ENCODE results near the gene FSTL4. TPM values are rescaled to one million over a fixed set of nuclear protein-coding genes. Genes with fewer than 3 reads are reported as not detected.

The FSTL4 gene
- total RNA-seq, 4 donors from 2014 or later, result 0.22 to 0.47 (median 0.27) TPM; not detected in 1

DNA sequence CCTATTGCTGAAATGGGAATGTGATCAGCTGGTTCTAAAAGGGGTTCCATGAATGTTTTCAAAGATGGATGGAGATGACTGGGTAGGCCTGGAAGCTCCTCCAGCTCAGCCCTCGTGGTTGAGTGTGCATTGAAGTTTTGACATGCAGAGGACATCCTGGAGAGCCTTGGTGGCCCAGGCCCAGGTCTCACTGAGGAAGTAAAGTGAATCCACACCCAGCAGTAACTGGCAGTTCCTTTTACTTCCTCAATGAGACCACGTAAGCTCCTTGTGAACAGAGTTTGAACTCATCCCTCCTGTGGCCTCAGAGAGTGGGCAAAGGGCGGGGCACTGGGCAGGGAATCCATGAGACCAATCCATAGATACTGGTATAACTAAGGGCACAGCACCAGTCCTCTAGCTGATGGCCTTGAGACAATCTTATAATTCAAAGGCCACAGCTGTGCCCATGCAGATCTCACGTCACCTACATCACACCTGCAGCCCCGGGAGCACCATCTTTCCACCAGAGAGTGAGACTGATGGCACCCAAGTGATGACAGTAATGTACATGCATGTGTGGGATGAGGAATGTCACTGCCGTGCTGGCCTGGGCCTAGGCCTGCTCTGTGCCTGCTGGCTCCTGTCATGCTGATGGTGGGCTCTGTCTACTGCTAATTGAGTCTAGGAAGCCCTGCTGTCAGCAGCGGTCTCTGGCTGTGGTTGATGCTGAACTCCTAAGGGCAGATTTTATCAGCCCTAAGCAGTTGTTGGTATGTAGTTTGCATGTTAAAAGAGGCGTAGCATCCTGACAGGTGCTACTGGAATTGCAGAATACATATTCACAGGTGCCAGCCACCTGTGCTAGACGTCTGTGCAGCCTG is 257.8 kb downstream of the FSTL4 start:
- no peaks in the 10 kb centered on the region for H3K36me3 ChIP-seq
- 51 to 75% methylated on average over 2 to 4 of the region's 9 CpGs for WGBS, 2 donors (ENCODE audit: low coverage in 1 of 2)
- no peak overlapping the region for H3K4me3 ChIP-seq
- peaks cover 14% of the 10 kb centered on the region for H3K27me3 ChIP-seq
- TF ChIP-seq, protein P1, sequence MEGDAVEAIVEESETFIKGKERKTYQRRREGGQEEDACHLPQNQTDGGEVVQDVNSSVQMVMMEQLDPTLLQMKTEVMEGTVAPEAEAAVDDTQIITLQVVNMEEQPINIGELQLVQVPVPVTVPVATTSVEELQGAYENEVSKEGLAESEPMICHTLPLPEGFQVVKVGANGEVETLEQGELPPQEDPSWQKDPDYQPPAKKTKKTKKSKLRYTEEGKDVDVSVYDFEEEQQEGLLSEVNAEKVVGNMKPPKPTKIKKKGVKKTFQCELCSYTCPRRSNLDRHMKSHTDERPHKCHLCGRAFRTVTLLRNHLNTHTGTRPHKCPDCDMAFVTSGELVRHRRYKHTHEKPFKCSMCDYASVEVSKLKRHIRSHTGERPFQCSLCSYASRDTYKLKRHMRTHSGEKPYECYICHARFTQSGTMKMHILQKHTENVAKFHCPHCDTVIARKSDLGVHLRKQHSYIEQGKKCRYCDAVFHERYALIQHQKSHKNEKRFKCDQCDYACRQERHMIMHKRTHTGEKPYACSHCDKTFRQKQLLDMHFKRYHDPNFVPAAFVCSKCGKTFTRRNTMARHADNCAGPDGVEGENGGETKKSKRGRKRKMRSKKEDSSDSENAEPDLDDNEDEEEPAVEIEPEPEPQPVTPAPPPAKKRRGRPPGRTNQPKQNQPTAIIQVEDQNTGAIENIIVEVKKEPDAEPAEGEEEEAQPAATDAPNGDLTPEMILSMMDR (IDR thresholded peaks at IDR 0.05), result no peak
- TF ChIP-seq POLR2A (IDR thresholded peaks at IDR 0.05) (no peak), POLR2AphosphoS5 (IDR thresholded peaks at IDR 0.05) (no peak), EP300 (IDR thresholded peaks at IDR 0.05) (no peak)
- H3K4me1 ChIP-seq, result no peaks in the 10 kb centered on the region
- no peaks in the 10 kb centered on the region for H3K9me3 ChIP-seq
- H3K27ac ChIP-seq, result no peak overlapping the region
- ATAC-seq, result no peak

DNA sequence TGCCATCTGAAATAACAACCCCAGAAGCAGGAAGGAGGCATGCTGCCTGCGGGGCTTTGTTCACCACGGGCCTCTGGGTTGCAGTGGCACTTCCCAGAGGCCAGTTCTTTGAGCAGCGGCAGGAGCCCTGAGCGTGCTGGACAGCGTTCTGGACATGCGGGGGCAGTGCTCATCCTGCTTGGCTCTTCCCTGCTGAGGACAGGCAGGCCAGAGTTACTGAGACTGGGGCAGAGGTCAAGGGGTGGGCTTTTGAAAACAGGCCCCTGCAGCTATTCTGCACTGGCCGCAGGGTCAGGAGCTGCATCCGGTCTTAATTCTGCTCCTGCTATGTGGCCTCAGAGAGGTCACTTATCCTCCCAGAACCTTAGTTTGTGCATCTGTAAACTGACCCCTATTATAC is 258.6 kb downstream of the FSTL4 start:
- WGBS, 2 donors (ENCODE audit: low coverage in 1 of 2), result 39% methylated on average over 2 of the region's 8 CpGs; no CpG with 5 or more reads in 1 of the 2 donors
- TF ChIP-seq, protein P1 (IDR thresholded peaks at IDR 0.05), result no peak
- TF ChIP-seq POLR2A (IDR thresholded peaks at IDR 0.05) (no peak), EP300 (IDR thresholded peaks at IDR 0.05) (no peak), POLR2AphosphoS5 (IDR thresholded peaks at IDR 0.05) (no peak)
- Histone ChIP-seq H3K4me3 (no peak overlapping the region), H3K27me3 (peaks cover 22% of the 10 kb centered on the region), H3K9me3 (no peaks in the 10 kb centered on the region), H3K4me1 (no peaks in the 10 kb centered on the region), H3K36me3 (no peaks in the 10 kb centered on the region), H3K27ac (no peak overlapping the region)
- ATAC-seq, result no peak

DNA sequence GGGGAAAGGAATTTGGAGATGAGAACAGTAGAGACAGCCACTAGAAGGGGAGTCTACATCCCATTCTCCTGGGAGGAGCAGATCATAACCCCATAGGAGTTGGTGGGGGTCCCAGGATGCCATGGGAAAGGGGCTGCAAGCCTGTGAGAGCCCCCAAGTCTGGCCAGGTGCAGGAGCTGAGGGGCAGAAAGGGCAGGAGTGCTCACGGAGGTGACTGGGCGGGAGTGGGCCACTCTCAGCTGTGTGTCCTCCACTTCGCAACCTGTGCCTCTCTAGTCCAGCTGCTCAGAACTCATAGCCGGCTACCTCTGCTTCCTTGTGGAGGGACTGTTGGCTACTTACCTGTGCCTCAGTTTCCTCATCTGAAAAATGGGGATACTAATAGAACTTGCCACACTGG is 263.9 kb downstream of the FSTL4 start:
- Histone ChIP-seq H3K27ac (no peak overlapping the region), H3K36me3 (no peaks in the 10 kb centered on the region), H3K4me3 (no peak overlapping the region), H3K9me3 (no peaks in the 10 kb centered on the region), H3K27me3 (peaks cover 18% of the 10 kb centered on the region), H3K4me1 (no peaks in the 10 kb centered on the region)
- TF ChIP-seq, protein P1 (IDR thresholded peaks at IDR 0.05), result no peak
- TF ChIP-seq POLR2A (IDR thresholded peaks at IDR 0.05) (no peak), EP300 (IDR thresholded peaks at IDR 0.05) (no peak), POLR2AphosphoS5 (IDR thresholded peaks at IDR 0.05) (no peak)
- no peak for ATAC-seq
- WGBS, 2 donors (ENCODE audit: low coverage in 1 of 2), result 71 to 100% methylated on average over 1 to 3 of the region's 4 CpGs

DNA sequence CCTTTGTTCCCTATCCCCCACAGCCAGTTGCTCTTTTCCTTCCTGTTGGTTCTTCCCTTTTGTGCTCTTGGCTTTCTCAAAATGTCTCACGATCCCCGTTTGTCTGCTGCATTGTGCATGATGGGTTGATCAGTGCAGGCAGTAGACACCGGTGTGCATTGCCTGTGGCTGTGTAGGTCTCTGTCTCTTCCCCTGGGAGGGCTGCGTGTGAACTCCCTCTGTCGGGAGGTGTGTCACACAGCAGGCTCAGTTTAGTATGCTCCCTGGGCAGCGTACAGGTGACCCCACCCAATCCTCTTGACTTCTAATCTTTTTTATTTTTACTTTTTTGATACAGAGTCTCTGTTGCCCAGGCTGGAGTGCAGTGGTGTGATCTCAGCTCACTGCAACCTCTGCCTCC is 265.3 kb downstream of the FSTL4 start:
- H3K27me3 ChIP-seq, result peaks cover 16% of the 10 kb centered on the region
- no peak for ATAC-seq
- no peaks in the 10 kb centered on the region for H3K9me3 ChIP-seq
- WGBS, 2 donors (ENCODE audit: low coverage in 1 of 2), result 49 to 55% methylated on average over 6 of the region's 6 CpGs
- no peaks in the 10 kb centered on the region for H3K4me1 ChIP-seq
- H3K36me3 ChIP-seq, result no peaks in the 10 kb centered on the region
- H3K27ac ChIP-seq, result no peak overlapping the region
- no peak overlapping the region for H3K4me3 ChIP-seq
- TF ChIP-seq, protein P1 (IDR thresholded peaks at IDR 0.05), result no peak

DNA sequence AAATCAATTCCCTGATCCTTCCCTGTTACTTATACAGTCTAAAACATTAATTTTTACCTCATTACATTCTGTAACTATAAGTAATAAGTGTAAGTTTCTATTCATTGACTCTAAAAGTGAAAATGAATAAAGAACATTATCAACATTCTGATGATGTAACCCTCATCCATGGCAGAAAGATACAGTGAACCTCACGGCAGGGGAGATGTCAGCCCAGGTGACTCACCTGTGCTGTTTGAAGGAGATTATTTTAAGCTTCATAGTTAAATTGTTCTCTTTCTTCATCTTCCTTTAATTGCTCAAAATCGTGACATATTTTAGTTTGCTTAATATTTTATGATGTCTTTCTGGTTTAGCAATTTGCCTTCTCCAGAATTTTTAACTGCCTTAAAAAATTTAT is 268.1 kb downstream of the FSTL4 start:
- 67 to 74% methylated on average over 2 of the region's 2 CpGs for WGBS, 2 donors (ENCODE audit: low coverage in 1 of 2)
- no peaks in the 10 kb centered on the region for H3K4me1 ChIP-seq

More for the DNA sequence above, 268.1 kb downstream of the FSTL4 start:
- H3K4me3 ChIP-seq, result no peak overlapping the region
- peaks cover 7% of the 10 kb centered on the region for H3K27me3 ChIP-seq
- H3K9me3 ChIP-seq, result no peaks in the 10 kb centered on the region
- no peak overlapping the region for H3K27ac ChIP-seq
- TF ChIP-seq EP300 (IDR thresholded peaks at IDR 0.05) (no peak), POLR2A (IDR thresholded peaks at IDR 0.05) (no peak)
- no peaks in the 10 kb centered on the region for H3K36me3 ChIP-seq
- ATAC-seq, result no peak
